ENCODE results near the gene MTCL1. TPM values are rescaled to one million over a fixed set of nuclear protein-coding genes. Genes with fewer than 3 reads are reported as not detected.

MTCL1 gene
- polyA plus RNA-seq, 3 donors, result not detected

DNA sequence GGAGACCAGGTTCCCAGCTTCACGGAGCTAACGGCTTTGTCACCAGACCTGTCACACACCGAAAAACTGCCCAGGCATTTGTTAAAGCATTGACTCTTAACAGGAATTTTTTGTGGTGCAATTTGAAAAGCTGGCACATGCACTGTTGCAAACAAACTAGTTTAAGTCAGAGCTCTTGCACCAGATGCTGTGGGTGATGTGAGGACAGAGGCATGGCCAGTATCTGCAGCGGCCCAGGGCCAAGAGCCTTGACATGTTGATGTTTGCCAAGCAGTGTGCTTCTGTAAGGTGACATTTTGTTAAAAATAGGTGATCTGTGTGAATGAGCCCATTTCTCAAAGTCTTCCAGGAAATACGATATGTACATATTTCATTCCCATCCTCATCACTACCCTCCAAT, 142.5 kb downstream of the MTCL1 start:
- no peak overlapping the region for H3K27ac Mint-ChIP-seq
- H3K79me2 ChIP-seq (ENCODE audit: insufficient read depth, low read length), result no peaks in the 10 kb centered on the region
- 100% methylated on average over 1 of the region's 5 CpGs for WGBS (ENCODE audit: insufficient coverage)
- no peak overlapping the region for H3K9ac ChIP-seq (ENCODE audit: insufficient read depth, low read length, poor library complexity, severe bottlenecking)
- H3K9me3 ChIP-seq (replicated peaks in 1 of 2; ENCODE audit: control insufficient read depth in 1 of 2, insufficient read depth in 1 of 2, low read length in 2 of 2), result no peaks in the 10 kb centered on the region
- H2AFZ ChIP-seq (ENCODE audit: insufficient read depth, low read depth, low read length, poor library complexity, severe bottlenecking), result no peak overlapping the region
- H3K4me1 Mint-ChIP-seq, result no peaks in the 10 kb centered on the region
- intact Hi-C loops (cut with micrococcal nuclease), result no loop called here
- H3K4me2 ChIP-seq (replicated peaks; ENCODE audit: extremely low read depth, low read length, poor library complexity, severe bottlenecking), result no peak overlapping the region
- H3K4me3 Mint-ChIP-seq, result no peak overlapping the region
- no peaks in the 10 kb centered on the region for H3K36me3 ChIP-seq (replicated peaks in 1 of 2; ENCODE audit: control insufficient read depth in 1 of 2, insufficient read depth in 2 of 2, low read length in 2 of 2)
- TF ChIP-seq, protein P1, sequence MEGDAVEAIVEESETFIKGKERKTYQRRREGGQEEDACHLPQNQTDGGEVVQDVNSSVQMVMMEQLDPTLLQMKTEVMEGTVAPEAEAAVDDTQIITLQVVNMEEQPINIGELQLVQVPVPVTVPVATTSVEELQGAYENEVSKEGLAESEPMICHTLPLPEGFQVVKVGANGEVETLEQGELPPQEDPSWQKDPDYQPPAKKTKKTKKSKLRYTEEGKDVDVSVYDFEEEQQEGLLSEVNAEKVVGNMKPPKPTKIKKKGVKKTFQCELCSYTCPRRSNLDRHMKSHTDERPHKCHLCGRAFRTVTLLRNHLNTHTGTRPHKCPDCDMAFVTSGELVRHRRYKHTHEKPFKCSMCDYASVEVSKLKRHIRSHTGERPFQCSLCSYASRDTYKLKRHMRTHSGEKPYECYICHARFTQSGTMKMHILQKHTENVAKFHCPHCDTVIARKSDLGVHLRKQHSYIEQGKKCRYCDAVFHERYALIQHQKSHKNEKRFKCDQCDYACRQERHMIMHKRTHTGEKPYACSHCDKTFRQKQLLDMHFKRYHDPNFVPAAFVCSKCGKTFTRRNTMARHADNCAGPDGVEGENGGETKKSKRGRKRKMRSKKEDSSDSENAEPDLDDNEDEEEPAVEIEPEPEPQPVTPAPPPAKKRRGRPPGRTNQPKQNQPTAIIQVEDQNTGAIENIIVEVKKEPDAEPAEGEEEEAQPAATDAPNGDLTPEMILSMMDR (IDR thresholded peaks at IDR 0.05), result no peak
- no peaks in the 10 kb centered on the region for H3K36me3 Mint-ChIP-seq
- no peaks in the 10 kb centered on the region for H3K4me1 ChIP-seq (ENCODE audit: control insufficient read depth in 1 of 2, insufficient read depth in 2 of 2, low read length in 2 of 2)
- H3K27me3 Mint-ChIP-seq (ENCODE audit: low read depth in 3 of 3), result peaks cover 0 to 4% (median 2%) of the 10 kb centered on the region in 3 donors
- no peaks in the 10 kb centered on the region for H3K27me3 ChIP-seq (ENCODE audit: control insufficient read depth in 2 of 2, insufficient read depth in 2 of 2, low read length in 2 of 2)
- no peak overlapping the region for H3K27ac ChIP-seq (ENCODE audit: low read depth in 1 of 2, low read length in 2 of 2)
- no peaks in the 10 kb centered on the region for H4K20me1 ChIP-seq (ENCODE audit: insufficient read depth, low read length)
- peaks cover 0 to 6% (median 4%) of the 10 kb centered on the region in 7 donors for H3K9me3 Mint-ChIP-seq
- DNase-seq, result no peak
- no peak overlapping the region for H3K4me3 ChIP-seq (replicated peaks in 1 of 3; ENCODE audit: low read depth in 2 of 3, low read length in 3 of 3)

GRCh38 chr18:8848541-8848940, 143.2 kb downstream of the MTCL1 start:
- Mint-ChIP-seq H3K4me1 (no peaks in the 10 kb centered on the region), H3K27me3 (ENCODE audit: low read depth in 3 of 3) (peaks cover 0 to 4% (median 2%) of the 10 kb centered on the region in 3 donors), H3K36me3 (no peaks in the 10 kb centered on the region), H3K4me3 (no peak overlapping the region), H3K27ac (no peak overlapping the region), H3K9me3 (peaks cover 0 to 6% (median 4%) of the 10 kb centered on the region in 7 donors)
- H2AFZ ChIP-seq (ENCODE audit: insufficient read depth, low read depth, low read length, poor library complexity, severe bottlenecking), result no peak overlapping the region
- H3K27me3 ChIP-seq (ENCODE audit: control insufficient read depth in 2 of 2, insufficient read depth in 2 of 2, low read length in 2 of 2), result no peaks in the 10 kb centered on the region
- WGBS (ENCODE audit: insufficient coverage), result no CpG with 5 or more reads among the region's 3 CpGs
- no peaks in the 10 kb centered on the region for H3K4me1 ChIP-seq (ENCODE audit: control insufficient read depth in 1 of 2, insufficient read depth in 2 of 2, low read length in 2 of 2)
- intact Hi-C loops (cut with micrococcal nuclease), result no loop called here
- H3K36me3 ChIP-seq (replicated peaks in 1 of 2; ENCODE audit: control insufficient read depth in 1 of 2, insufficient read depth in 2 of 2, low read length in 2 of 2), result no peaks in the 10 kb centered on the region
- H3K79me2 ChIP-seq (ENCODE audit: insufficient read depth, low read length), result no peaks in the 10 kb centered on the region
- H4K20me1 ChIP-seq (ENCODE audit: insufficient read depth, low read length), result no peaks in the 10 kb centered on the region
- H3K4me2 ChIP-seq (replicated peaks; ENCODE audit: extremely low read depth, low read length, poor library complexity, severe bottlenecking), result no peak overlapping the region
- H3K9ac ChIP-seq (ENCODE audit: insufficient read depth, low read length, poor library complexity, severe bottlenecking), result no peak overlapping the region
- no peak overlapping the region for H3K27ac ChIP-seq (ENCODE audit: low read depth in 1 of 2, low read length in 2 of 2)
- no peaks in the 10 kb centered on the region for H3K9me3 ChIP-seq (replicated peaks in 1 of 2; ENCODE audit: control insufficient read depth in 1 of 2, insufficient read depth in 1 of 2, low read length in 2 of 2)
- DNase-seq, result no peak
- no peak overlapping the region for H3K4me3 ChIP-seq (replicated peaks in 1 of 3; ENCODE audit: low read depth in 2 of 3, low read length in 3 of 3)
- TF ChIP-seq, protein P1 (IDR thresholded peaks at IDR 0.05), result no peak
